GM12801 (cell line): Measurements from ENCODE around the gene TESMIN.

Source experiments
- TF ChIP-seq, protein P1 (sequence below): IDR thresholded peaks from one replicate; pipeline ENCODE4 v1.5.1; 2011; ENCODE audit warnings: control low read depth; ENCODE audit not compliant: insufficient read length; ENCODE audit errors: extremely low read depth

The TESMIN gene

DNA sequence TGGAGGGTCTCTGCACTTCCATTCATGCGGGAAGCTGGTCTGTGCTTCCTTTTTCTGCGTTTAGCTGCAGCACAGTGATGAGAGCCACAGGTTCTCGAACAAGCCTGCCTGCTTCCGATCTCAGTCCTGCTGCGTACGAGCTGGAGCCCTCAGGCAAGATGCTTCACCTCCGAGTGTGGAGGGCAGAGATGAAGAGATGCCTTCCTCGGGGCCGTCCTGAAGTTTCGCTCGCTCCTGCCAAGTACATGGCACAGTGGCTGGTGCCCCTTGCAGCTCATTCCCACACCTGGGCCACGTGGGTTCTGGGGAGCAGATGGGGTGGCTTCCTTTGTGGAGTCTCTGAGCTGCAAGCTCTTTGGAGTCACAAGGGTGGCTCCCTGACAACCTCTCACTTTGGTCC, 19.5 kb upstream of the TESMIN start:
- TF ChIP-seq, protein P1, sequence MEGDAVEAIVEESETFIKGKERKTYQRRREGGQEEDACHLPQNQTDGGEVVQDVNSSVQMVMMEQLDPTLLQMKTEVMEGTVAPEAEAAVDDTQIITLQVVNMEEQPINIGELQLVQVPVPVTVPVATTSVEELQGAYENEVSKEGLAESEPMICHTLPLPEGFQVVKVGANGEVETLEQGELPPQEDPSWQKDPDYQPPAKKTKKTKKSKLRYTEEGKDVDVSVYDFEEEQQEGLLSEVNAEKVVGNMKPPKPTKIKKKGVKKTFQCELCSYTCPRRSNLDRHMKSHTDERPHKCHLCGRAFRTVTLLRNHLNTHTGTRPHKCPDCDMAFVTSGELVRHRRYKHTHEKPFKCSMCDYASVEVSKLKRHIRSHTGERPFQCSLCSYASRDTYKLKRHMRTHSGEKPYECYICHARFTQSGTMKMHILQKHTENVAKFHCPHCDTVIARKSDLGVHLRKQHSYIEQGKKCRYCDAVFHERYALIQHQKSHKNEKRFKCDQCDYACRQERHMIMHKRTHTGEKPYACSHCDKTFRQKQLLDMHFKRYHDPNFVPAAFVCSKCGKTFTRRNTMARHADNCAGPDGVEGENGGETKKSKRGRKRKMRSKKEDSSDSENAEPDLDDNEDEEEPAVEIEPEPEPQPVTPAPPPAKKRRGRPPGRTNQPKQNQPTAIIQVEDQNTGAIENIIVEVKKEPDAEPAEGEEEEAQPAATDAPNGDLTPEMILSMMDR, result no peak

DNA sequence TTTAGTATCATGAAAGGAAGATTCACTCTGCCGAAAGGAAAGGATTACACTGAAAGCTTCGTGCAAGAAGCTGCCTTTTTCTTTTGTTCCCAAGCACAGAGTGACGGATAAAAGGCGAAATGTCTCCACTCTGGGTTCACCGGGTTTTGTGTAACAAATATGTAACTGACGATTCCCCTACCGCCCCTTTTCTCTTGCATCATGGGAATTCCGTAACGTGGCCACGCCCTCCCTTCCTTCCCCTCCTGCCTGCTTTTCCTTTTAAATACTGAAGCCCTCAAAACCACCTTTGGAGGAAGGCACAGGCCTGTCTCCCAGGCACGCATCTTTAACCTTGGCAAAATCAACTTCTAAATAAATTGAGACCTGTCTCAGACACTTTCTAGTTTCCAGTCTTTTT, 16.4 kb upstream of the TESMIN start:
- TF ChIP-seq, protein P1, result no peak

DNA sequence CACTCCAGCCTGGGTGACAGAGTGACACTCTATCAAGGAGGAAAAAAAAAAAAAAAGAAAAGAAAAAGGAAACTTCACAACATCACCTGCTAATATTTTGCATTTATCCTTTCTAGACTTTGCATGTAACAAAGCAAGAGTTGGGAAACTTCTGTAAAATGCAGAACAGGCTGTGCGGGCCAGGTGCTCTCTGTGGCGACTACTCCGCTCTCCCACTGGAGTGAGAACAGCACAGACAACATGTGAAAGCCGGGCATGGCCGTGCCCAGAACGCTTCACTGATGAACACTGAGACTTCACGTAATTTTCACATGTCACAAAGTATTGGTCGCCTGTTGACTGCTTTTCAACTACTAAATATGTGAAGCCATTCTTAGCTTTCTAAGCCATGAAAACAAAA, 15.5 kb upstream of the TESMIN start:
- TF ChIP-seq, protein P1, result no peak

DNA sequence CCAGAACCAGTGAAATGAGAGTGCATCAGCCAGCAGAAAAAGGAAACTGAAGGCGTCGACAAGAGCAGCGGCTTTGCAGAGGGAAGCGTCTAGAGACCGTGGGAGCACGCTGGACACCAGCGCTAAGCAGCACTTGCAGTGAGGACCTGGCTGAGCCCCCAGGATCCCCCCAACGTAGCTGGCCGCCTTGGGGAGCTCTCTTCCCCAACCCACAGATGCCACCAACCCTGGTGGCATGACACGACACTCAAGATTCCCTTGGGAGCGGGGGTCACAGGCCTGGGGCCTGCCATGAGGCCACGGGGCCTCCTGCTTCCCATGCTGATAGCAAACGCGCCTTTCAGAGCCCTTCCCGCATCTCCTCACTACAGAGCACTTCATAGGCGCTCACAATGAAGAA, 13.4 kb upstream of the TESMIN start:
- TF ChIP-seq, protein P1, result no peak

DNA sequence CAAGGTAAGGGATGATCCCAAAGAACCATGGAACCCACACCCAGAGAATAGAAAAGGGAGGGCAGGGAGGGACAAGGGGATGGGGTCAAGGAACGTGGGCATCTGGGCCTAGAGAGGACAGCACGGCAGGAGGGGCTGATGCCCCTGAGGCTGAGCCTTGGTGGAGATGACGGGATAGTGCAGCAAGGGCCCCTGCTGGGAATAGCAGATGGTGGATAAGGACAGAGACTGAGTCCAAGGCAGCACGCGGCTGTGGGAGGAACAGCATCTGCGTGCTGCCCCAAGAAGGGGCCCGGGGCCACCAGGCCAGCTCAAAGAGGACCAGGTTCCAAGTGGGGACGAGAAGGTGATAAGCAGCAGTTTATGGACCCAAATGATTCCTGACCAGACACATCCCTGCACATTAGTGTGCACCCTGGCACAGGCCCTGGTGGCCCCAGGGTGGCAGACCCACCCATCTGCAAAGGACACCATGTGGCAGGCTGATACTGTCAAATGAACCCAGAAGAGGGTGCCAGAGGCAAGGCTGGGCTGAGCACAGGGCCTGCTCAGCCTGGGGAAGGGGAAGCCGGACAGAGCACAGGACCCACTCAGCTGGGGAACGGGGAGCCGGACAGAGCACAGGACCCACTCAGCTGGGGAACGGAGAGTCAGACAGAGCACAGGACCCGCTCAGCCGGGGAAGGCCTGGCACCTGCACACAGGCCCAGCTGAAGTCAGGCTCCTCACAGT, 12.8 kb upstream of the TESMIN start:
- TF ChIP-seq, protein P1, result no peak

DNA sequence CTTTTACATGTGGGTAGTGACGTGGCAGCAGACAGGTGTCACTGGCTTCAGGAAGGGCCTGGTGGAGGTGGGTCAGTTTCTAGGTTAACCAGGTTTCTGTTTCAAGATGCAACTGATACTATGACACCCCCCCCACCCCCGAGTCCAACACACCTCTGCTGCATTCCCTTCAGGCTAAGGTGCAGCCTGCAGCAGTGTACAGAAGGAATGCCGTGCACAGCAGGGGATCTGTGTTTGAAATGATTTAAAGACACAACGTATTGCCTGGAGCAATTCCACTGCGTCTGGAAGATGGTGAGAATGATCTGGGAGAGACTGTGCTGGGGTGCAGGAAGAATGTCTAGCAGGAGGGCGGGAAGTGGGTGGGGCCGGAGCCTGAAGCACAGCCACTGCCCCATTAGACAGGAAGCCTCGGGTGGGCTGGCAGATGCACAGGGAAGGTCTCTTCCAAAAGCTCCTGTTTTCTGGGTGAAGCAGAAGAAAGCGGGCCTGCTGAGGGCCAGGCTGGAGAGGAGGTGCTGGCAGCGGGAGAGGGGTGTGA, 11.9 kb upstream of the TESMIN start:
- TF ChIP-seq, protein P1, result no peak

DNA sequence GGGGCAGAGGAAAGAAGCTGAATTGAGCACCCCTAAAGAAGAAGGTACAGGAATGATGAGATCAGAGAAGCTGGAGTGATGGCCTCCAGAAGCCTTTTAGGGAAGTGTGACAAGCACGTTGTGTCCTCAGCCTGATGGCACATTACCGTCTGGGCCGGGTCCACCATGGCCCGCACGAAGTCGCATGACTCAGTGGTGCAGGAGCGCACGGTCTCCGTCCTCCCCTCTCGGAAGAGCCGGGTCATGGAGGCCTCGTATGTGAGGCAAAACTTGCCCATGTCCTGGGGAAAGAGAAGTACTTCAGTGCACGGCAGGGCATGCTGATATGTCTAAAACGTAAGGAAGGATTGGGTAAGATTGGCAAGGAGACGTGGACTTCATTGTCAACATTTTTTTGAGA, 11.2 kb upstream of the TESMIN start:
- TF ChIP-seq, protein P1, result no peak
